Measurements from ENCODE around the gene SPATA16.

DNA sequence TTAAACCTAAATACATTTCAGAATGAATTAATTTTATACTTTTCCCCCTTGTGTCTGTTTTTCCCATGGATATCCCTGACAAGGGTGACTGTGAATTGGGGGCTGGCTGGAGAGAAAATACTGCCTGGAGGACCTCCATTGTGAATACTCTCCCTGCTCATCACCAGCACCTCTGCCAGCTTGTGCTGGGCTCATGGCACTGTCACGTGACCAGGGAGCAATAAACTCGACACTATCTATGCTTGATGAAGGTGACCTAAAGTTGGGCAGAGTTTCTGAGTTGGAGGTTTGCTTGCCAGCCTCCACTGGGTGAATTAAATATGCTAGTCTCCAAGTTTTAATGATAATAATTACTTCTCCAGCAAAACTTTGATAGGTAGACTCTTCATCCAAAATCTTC, 189.5 kb downstream of the SPATA16 start:
- no peak for TF ChIP-seq EZH2phosphoT487 (IDR thresholded peaks at IDR 0.05; ENCODE audit: low read depth, severe bottlenecking, unreplicated experiment)
- TF ChIP-seq, protein P1, sequence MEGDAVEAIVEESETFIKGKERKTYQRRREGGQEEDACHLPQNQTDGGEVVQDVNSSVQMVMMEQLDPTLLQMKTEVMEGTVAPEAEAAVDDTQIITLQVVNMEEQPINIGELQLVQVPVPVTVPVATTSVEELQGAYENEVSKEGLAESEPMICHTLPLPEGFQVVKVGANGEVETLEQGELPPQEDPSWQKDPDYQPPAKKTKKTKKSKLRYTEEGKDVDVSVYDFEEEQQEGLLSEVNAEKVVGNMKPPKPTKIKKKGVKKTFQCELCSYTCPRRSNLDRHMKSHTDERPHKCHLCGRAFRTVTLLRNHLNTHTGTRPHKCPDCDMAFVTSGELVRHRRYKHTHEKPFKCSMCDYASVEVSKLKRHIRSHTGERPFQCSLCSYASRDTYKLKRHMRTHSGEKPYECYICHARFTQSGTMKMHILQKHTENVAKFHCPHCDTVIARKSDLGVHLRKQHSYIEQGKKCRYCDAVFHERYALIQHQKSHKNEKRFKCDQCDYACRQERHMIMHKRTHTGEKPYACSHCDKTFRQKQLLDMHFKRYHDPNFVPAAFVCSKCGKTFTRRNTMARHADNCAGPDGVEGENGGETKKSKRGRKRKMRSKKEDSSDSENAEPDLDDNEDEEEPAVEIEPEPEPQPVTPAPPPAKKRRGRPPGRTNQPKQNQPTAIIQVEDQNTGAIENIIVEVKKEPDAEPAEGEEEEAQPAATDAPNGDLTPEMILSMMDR (IDR thresholded peaks at IDR 0.05; ENCODE audit: poor library complexity): no peak
